NCI-H526 (cell line): Measurements from ENCODE around the gene IL34.
A peak's percentile ranks its signal among the peaks of the same experiment; 100 is the strongest.
"Not testable (repeated sequence)": the region's sequence is repeated elsewhere in the genome, so short reads cannot be mapped to it uniquely, and the experiment has no call there.

ENCODE experiments used
- DNase-seq, 2 experiments: peaks; one replicate each; lab custom pipeline; 2025; lab: John Stamatoyannopoulos, UW

The IL34 gene

DNA sequence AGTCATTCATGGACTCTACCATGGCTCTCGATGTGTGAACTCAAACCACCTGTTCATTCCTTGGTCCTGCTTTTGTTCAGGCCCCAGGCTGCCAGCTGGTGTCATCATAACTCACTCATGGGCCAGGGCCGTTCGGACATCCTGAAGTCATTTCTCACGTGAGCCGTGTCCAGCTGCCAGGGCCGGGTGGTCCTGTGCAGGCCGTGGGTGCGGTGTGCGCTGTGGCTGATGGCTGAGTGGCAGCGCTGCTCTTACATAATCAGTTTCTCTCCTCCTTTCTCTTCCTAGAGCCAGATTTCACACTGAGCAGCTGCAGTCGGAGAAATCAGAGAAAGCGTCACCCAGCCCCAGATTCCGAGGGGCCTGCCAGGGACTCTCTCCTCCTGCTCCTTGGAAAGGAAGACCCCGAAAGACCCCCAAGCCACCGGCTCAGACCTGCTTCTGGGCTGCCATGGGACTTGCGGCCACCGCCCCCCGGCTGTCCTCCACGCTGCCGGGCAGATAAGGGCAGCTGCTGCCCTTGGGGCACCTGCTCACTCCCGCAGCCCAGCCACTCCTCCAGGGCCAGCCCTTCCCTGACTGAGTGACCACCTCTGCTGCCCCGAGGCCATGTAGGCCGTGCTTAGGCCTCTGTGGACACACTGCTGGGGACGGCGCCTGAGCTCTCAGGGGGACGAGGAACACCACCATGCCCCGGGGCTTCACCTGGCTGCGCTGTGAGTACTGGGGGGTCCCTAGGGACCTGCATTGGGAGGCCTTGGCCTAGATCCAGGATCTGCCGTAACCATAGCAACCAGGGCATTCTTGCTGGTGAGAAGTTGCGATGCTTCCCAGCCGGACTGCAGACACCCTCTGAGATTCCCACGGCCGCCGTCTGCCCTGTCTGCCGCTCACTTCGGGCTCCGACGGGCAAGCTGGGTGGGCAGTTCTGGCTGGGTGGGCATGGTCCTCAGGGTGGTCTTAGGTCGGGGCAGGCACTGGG is at the start of gene IL34:
IL34 (plus strand) TSS at position 300 of the 982 bp plus-strand sequence; CDS start at position 689, 389 bp downstream.
- peak in 1 of 2 experiments; percentile 48 for DNase-seq

DNA sequence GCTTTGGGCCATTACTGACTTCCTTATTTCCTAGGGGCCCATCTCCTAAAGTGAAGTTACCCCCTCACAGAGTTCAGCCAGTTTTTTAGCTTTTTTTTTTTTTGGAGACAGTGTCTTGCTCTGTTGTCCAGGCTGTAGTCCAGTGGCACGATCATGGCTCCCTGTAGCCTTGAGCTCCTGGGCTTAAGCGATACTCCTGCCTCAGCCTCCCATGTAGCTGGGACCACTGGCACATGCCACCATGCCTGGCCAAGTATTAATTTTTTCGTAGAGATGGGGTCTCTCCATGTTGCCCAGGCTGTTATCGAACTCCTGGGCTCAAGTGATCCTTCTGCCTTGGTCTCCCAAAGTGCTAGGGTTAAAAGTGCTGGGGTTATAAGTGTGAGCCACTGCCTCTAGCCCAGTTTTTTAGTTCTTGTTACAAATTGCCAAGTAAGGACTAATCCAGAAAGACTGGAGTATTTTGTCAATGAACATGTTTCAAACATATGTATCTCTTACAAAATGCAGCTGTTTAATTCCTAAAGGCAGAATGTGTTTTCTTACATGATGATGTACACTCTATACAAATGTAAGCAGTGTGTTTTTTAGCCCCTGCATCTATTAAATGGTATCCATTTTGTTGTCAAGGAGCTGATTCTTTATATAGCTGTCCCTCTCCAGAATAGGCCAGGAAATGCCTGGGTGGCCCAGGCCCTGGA is 49.1 kb upstream of the IL34 start:
- no peak for DNase-seq

DNA sequence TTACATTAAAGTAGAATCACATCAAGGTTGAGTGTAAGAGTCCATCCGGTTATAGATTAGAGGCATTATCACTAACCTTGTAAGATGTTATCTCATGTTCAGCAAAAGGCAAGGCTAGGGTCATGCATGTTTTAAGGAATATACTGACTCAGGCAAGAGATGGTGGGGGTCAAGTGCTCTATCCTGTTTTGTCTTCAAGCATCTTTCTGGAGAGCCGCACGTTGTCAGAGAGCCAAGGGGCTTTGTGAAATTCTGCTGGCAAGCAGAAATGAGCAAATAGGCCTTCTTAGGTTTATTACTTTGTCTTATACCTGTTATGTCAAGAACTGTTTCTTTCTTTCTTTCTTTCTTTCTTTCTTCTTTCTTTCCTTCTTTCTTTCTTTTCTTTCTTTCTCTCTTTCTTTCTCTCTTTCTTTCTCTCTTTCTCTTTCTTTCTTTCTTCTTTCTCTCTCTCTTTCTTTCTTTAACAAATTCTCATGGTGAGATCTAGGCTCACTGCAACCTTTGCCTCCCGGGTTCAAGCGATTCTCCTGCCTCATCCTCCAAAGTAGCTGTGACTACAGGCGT is 47.3 kb upstream of the IL34 start:
- DNase-seq, result no peak

DNA sequence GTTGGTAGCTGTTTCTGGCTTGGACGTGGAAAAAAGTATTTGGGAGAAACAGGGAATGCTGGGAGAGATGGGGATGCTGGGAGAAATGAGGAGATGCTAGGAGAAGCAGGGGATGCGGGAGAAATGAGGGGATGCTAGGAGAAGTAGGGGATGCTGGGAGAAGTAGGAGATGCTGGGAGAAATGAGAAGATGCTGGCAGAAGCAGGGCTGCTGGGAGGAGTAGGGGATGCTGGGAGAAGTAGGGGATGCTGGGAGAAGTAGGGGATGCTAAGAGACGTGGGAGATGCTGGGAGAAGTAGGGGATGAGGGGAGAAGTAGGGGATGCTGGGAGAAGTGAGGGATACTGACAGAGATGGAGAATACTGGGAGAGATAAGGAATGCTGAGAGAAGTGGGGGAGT is 45.6 kb upstream of the IL34 start:
- no peak for DNase-seq

DNA sequence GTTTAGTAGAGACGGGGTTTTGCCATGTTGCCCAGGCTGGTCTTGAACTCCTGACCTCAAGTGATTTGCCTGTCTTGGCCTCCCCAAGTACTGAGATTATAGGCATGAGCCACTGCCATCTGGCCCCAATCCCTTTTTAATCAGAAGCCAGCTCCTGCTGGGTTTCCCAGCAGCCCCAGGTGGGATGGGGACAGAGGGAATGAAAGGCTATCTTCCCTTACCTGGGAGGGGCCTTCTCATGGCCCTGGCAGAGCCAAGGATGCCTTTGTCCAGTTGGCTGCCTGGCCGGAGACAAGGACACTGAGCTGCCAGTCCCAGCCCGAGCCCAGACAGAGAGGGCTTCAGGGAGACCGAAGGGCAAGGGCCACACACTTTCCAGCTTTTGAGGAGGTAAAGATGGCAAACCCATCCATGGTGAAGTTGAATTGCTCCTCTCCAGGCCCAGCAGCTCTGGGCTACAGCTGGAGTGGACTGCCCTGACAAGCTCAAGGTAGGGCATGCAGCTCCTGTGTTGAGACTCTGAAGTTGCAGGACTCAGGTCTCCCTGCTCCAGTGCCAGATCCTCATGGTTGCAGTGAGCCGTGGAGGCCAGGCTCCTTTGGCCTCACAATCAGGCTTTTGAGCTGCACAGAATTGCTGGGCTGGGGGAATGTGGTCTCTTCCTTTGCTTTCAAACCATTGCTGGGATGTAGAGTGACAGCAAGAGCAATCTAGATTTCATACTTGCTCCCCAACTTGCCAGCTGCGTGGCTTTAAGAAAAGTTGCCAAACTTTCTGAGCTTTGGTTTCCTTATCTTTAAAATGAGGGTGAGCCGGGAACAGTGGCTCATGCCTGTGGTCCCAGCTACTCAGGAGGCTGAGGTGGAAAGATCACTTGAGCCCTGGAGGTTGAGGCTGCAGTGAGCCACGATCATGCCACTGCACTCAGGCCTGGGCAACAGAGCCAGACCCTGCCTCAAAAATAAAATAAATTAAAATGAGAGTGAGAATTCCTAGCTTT is 44.5 kb upstream of the IL34 start:
- DNase-seq, result no peak

DNA sequence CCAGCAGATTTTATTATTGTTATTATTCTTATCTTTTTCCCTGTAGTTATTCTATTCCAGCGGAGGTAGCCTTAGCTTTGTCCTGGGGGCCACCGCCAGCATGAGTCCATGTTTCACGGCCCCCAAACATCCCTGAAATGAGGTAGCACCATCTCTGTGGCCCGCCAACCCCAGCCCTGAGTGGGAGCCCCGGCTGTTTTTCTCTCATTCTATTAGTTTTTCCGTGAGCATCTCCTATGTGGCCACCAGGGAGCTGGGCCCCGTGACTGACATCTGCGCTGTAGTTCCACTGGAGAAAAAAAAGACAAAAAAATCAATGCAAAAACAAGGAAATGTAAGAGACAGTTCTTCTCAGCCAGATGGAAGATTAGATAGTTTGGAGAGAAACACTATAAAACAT is 43.5 kb upstream of the IL34 start:
- no peak for DNase-seq

DNA sequence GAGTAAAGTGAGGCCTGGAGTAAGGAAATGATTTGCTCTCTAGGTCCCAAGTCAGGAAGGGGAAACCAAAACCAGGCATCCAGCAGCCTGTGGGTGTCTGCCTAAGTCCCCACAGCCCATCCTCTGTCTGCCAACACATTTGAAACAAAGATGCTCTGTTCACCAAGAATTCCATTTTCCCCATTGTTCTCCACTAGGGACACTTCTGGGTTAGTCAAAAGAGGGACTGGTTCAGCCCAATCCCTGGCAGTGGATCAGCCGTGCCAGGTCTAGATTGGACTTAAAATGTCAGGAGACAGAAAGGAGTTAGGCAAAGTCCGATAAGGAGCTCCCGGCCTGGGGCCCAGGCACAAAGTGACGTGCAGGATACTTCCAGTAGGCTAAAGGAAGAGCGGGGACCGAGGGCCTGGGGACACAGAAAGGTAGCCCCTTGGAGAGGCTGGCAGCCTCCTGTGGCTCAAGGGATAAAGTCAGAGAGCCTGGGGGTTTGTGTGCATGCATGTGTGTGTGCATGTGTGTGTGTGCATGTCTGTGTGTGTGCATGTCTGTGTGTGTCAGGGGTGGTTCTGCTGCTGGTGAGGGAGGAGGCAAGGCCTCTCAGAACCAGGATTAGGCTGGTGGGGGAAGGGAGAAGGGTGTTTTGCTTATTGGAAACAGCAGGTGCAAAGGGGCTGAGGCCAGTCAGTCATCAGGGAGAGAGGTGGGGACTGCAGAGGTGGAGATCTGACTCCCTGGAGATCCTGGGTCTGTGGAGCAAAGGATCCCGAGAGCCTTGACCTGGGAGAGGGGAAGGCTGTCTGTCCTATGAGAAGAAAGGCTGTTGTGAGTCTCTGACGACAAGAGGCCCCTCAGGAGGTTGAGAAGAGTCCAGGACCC is 41.7 kb upstream of the IL34 start:
- peak in 1 of 2 experiments; percentile 36 for DNase-seq

DNA sequence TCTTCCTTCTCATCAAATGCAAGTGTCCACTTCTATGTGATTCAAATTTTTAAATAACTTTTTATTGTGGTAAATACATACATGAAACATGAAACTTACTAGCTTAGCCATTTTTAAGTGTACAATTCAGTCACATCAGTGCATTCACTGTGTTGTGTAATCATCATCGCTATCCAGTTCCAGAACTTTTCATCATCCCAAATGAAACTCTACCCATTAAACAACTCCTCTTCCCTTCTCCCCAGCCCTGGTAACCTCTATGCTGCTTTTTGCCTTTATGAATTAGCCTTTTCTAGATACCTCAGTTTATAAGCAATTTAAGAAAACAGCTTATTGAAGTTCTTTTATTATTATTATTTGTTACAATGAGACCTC is 41.1 kb upstream of the IL34 start:
- no peak for DNase-seq

DNA sequence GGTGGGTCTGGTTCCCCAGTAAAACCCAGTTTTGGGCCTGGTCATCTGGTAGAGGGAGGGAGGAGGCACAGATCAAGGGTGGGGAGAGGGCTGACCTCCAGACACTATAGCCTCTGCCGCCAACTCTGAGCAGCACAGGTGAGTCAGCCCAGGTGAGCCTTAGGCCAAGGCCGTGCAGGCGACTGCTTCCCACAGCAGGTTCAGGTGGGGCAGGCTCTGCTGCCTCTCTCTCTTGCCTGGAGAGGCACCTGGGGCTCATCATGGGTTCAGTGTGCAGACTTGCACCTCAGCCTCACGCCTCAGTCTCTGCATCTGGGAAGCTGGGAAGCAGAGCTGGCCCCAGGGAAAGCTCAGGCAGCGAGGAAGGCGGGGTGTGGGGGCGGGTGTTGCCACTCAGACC is 37.8 kb upstream of the IL34 start:
- DNase-seq, result no peak

DNA sequence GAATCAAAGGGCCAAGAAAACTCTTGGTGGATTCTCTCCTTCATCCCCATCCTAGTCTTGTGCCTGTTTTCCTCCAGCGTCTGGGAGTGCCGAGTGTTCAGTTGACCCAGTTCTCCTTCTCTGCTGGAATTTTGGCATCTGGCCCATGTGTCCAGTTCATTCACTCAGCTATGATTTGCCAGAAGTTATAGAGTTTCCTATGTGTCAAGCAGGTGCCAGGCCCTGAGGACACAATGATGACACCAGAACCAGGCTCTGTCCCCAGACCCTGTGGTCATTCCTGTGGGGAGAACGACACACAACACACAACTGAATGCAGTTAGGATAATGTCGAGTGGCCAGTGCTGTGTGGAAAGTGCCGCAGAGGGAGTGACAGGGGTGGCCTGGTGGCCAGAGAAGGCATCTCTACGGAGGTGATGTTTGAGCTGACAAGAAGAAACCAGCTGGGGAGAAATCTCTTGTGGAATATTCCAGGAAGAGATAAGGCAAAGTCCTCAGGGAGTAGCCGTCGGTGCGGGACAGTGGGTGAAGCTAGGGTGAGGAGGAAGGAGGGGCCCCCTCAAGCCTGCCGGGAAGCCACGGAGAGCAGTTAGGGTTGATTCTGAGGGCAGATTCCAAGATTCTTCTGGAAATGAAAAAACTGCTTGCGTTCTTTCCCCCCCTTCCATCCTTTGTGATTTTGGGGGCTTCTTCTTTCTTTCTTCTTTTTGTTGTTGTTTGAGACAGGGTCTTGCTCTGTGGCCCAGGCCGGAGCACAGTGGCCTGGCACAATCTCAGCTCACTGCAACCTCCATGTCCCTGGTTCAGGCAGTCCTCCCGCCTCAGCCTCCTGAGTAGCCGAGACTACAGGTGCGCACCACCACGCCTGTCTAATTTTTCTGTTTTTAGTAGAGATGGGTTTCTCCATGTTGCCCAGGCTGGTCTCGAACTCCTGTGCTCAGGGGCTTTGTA is 35.8 kb upstream of the IL34 start:
- DNase-seq, result no peak

DNA sequence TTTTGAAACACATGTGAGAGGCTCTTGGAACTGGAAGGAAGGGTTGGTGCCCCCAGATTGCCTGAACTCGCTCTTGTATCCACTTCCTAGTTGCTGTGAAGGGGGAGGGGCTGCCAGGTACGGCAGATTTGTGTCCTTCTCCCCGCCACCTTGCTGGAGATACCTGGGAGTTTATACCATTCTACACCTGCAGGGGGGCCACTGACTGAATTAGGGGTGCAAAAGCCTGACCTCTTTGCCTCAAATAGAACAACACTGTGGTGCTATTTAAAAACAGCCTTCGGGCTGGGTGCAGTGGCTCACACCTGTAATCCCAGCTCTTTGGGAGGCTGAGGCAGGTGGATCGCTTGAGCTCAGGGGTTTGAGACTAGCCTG is 35.1 kb upstream of the IL34 start:
- no peak for DNase-seq

DNA sequence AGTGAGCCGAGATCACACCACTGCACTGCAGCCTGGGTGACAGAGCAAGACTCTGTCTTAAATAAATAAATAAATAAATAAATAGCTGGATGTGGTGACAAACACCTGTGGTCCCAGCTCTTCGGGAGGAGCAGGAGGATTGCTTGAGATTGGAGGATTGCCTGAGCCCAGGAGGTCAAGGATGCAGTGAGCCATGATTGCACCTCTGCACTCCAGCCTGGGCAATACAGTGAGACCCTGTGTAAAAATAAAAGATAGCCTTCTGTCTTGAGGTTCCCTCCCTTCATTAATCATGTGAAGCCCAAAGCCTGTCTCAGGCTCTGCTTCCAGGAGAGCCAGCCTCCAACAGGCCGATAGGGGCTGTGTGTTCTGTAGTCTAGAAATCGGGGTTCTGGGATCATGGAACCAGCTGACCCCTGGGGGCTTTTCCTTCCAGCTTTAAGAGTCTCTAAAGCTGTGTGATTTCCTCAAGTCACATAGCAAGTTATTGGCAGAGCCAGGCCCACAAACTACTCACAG is 34.5 kb upstream of the IL34 start:
- DNase-seq, result no peak

DNA sequence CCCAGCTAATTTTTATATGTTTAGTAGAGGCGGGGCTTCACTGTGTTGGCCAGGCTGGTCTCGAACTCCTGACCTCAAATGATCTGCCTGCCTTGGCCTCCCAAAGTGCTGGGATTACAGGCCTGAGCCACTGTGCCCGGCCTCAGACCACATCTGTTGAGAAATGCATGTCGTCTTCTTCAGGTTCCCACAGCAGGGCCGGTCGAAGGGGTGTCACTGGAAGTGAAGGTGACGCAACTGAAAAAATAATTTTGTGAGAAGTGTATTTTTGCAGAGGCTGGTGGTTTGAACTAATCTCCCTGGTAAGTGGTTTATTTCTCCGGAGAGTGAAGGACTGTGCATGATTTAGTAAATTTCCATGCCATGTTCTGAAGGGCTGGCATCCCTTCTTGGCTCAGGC is 33.4 kb upstream of the IL34 start:
- DNase-seq, result no peak

DNA sequence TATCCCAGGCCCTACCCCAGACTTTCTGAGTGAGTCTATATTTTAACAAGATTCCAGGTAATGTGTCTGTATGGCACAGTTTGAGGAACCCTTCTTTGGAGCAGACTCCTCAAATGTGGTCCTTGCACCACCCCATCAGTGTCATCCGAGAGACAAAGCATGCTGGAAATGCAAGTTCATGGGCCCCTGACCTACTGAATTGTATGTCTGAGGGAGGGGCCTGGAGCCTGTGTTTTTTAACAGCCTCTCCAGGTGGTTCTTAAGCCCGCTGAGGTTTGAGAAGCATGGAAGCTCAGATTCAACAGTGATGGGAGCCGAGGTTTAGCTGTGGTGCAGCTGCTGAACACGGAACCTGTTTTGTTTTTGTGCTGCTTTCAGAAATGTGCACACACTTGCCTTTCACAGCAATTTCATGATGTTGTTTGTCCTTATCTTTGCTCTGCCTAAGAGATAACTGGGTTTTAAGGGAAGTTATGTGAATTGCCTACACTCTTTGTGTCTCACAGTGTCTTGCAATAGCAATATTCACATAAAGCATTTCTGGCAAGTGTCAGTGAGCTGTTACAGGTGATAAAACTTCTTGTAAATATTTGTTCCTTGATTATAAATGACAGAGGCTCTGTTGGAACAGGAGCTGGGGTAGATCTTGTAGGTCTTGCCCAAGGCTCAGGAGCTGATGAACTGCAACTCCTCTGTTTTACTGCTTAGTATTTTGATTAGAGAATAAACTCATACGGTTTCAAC is 32.0 kb upstream of the IL34 start:
- no peak for DNase-seq

DNA sequence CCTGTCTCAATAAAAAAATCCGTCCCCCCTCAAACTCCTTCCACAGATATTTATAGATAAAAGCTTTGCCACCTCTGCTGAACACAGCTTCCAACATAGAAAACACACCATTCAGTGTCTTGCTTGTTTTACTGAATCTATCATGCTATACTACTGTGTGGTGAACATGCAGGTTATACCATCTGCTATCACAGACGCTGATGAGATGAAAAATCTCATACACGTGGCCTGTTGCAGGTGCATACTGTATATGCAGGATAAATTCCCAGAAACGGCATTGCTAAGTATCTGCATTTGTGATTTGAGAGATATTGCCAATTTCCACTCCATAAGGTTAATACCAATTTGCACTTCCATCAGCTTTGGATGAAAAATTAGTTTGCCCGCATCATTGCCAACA is 30.4 kb upstream of the IL34 start:
- DNase-seq, result no peak

DNA sequence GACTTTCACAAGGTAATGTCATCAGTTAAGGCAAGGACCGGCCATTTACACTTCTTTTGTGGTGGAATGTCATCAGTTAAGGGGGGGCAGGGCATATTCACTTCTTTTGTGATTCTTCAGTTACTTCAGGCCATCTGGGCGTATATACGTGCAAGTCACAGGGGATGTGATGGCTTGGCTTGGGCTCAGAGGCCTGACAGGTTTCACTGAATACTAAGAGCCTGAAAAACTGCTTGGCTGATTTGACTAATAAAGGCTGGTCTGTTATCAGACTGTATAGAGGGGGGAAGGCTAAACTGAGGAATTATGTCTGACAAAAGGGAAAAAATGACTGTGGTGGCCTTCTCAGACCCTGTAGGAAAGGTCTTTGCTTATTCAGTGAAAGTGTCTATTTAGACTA is 24.5 kb upstream of the IL34 start:
- DNase-seq, result not testable (repeated sequence)

DNA sequence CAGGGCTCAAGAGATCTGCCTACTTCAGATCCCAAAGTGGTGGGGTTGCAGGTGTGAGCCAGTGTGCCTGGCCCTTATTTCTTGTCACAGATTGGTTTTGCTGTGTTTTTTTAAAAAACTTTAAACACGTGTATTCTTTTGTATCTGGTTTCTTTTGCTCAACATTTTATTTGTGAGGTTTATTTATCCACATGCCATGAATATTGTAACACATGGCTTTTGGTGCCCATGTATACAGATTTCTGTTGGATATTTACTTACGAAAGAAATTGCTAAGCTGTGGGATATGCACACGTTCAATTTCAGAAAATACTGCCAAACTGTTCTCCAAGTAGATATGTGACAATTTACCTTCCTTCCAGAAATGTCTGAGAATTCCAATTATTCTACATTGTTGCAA is 18.7 kb upstream of the IL34 start:
- DNase-seq, result no peak

DNA sequence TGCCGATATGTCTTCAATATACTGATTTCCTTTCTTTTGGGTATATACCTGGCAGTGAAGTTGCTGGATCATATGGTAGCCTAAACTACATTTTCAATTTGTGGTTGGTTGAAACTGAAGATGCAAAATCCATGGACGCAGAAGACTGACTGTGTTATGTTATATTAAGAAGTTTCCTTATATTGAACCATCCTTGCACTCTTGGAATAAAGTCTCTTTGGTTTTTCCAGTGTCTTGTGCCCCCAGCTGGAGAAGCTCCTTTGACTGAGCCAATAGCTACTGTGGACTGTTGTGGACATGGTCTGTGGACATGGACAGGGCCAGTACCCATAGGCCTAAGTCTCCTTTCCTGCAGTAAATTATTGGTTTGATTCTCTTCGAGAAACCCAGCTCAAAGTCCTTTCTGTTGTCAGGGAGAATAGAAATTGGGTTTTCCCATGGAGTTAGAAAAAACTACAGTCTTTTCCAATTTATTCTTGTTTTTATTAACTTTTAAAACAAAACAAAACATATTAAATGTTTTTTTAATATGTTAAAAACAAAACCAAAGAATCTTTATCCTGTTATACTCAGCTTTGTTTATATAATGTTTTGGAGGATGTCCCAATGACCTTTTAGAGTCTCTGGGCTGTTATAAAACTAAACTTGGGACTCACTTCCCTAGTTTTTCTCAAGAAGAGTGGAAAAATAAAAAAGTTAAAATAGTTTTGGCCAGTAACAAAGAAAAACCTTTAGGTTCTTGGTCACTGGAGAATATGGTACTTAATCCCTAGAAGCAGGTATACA is 15.2 kb upstream of the IL34 start:
- DNase-seq, result no peak
